ENCODE measurements around the gene CRAMP1. TPM values are rescaled to one million over a fixed set of nuclear protein-coding genes. Genes with fewer than 3 reads are reported as not detected.
A peak's percentile ranks its signal among the peaks of the same experiment; 100 is the strongest.
"Not testable (repeated sequence)": the region's sequence is repeated elsewhere in the genome, so short reads cannot be mapped to it uniquely, and the experiment has no call there.

Gene CRAMP1
- polyA plus RNA-seq, 12 donors, result 12.0 to 37.0 (median 14.9) TPM; not detected in 1

- DNase-seq, result no peak
These were observed 96.6 kb downstream of the CRAMP1 start for GRCh38 chr16:1708768-1709180.

- DNase-seq, result no peak
These were observed 97.2 kb downstream of the CRAMP1 start for GRCh38 chr16:1709356-1709755.

DNA sequence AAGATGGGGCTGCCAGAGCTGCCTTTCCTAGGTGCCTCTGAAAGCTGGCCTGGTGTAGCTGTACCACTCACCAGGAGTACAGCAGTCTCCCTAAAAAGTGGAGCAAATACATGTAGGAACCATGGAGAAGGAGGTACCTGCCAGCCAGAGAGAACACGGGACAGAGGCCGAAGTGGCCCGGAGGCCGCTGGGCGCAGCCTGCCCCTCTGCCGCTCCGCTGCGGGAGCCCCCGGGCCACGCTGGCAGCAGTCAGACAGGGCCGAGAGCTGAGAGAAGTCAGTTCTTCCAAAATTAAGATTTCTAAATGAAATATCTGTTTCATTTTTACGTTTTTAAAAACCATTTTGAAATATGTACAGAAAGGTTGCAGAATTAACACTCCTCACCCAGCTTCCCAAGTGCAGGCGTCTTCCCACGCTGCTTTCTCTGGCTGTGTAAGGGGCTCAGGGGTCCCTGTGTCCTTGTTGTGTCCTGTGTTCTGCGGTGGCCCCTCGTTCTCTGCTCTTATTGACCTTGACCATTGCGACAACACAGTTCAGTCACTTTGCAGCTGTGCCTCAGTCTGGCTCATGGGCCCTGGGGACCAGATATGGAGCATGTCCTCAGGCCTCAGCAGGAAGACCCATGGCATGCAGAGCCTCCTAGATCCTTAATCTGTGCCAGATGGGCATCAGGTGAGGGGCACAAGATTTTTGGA, 98.8 kb downstream of the CRAMP1 start:
- no peak for DNase-seq

DNA sequence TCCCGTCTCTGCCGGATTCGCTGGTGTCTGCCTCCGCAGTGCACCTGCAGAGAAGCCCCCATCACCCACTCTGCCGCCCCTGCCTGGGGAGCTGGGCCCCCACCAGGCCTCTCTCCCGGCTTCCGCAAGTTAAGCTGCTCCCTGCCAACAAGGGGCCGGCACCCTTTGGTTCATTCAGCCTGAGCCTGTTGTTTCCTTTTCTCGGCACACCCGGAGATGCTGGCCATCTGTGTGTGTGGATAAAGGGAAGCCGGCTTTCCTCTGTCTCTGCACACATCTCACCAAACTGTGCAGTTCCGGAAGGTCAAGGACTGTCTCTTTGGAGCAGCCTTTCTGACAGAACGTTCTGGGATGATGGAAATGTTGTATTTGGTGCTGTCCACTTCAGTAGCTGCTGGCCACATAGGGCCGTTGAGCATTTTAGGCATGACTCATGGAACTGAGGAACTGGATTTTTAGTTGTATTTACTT, 100.7 kb downstream of the CRAMP1 start:
- DNase-seq, result no peak

- no peak for DNase-seq
These were observed 101.2 kb downstream of the CRAMP1 start for GRCh38 chr16:1713331-1713730.

DNA sequence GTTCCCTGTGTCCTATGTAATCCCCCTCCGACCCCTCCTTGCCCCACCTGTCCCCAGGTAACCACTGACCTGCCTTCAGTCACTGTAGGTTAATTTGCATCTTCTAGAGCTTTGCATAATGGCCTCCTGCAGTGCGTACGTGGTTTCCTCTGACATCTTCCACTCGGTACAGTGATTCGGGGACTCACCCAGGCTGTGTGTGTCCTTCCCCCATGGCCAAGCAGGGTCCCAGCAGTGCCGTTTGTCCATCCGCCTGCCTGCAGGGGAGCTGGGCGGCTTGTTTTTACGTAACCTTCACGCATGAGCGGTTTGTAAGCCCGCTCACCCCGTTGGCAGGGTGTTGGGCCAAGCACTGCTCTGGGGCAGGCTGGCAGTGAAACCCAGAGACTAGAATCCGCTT, 101.8 kb downstream of the CRAMP1 start:
- no peak for DNase-seq

DNA sequence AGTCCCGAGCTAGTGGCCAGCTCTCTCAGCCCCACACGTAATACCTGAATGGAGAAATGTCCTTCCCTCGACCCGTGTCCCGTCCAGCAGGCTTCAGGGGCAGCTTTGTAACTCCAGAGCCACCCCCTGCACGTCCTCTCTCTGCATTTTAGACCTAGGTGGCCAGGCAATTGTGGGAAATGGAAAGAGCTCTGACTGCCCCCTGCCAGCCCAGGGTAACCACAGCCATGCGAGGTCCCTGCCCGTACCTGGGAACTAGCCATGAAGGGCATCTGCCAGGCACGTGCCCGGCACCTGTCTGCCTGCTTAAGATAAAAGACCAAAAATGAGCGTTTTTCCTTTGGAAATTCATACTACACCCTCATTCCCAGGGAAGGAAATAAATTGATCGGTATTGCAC, 103.1 kb downstream of the CRAMP1 start:
- no peak for DNase-seq

DNA sequence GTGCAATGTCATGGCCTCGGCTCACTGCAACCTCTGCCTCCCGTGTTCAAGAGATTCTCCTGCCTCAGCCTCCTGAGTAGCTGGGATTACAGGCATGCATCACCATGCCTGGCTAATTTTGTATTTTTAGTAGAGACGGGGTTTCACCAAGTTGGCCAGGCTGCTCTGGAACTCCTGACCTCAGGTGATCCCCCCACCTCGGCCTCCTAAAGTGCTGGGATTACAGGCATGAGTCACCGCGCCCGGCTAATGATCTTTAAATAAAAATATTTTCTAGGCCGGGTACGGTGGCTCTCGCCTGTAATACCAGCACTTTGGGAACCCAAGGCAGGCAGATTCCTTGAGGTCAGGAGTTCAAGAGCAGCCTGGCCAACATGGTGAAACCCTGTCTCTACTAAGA, 106.1 kb downstream of the CRAMP1 start:
- not testable (repeated sequence) for DNase-seq

DNA sequence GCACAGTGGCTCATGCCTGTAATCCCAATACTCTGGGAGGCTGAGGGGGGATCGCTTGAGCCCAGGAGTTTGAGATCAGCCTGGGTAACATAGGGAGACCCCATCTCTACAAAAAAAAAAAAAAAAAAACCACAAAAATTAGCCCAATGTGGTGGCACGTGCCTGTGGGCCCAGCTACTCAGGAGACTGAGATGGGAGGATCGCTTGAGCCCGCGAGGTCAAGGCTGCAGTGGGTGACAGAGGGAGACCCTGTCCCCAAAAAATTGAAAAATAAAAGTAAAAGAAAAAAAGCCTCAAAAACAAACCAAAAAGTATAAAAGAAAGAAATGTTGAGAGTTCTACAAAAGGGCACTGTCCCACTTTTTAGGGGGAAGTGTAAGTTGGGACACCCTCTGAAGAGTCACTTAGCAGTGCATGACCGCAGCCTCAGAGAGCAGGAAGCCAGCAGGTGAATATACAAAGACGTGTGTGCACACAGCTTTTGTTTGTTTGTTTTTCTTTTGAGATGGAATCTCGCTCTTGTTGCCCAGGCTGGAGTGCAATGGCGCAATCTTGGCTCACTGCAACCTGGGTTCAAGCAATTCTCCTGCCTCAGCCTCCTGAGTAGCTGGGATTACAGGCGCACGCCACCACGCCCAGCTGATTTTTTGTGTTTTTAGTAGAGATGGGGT, 107.5 kb downstream of the CRAMP1 start:
- DNase-seq, result not testable (repeated sequence)

GRCh38 chr16:1721372-1721771, 109.2 kb downstream of the CRAMP1 start:
- DNase-seq, result no peak

DNA sequence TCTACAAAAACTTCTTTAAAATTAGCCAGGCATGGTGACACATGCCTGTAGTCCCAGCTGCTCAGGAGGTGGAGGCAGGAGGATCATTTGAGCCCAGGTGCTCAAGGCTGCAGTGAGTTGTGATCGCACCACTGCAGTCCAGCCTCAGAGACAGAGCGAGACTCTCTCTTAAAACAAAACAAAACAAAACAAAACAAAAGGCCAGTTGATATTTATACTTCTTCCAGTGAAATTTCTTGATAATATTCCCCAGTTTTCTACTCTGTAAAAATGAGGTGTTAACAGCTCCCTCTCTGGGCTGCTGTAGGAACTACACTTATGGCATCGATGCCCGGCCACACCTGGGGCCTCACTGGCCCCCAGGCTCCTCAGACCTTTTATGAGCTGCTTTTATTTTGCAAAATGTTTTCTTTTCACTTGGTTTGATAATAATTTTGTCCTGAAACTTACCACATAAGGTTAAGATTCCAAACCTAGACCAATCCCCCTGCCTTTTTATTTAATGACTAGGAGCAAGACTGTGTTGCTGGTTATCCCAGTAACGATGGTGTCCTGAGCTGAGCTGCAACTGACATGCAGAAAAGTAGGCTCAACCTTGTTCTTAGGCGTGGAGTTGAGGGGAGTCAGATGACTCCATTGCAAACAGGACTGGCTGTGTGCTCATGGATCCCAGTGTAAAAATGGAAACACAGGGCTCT, 111.4 kb downstream of the CRAMP1 start:
- DNase-seq, result peak; percentile 24

- DNase-seq, result no peak
These were observed 112.3 kb downstream of the CRAMP1 start for GRCh38 chr16:1724491-1724890.

GRCh38 chr16:1726661-1727502, 114.7 kb downstream of the CRAMP1 start:
- no peak for DNase-seq

Other genes with a start within 250 kb of the CRAMP1 start
- gene UNKL, start 197.7 kb upstream of the CRAMP1 start, polyA plus RNA-seq (ENCODE audit: insufficient read length in 12 of 12), result 10 to 100 TPM in 5 of 12 donors, 1 to 10 TPM in 6, not detected in 1; 6.1 to 20.1 (median 8.4) TPM
- 10 to 100 TPM in 7 of 12 donors, 1 to 10 TPM in 4, not detected in 1; 7.8 to 12.7 (median 11.0) TPM for gene UQCC4, start 191.6 kb upstream of the CRAMP1 start, polyA plus RNA-seq (ENCODE audit: insufficient read length in 12 of 12)
- gene PERCC1, start 181.3 kb upstream of the CRAMP1 start, polyA plus RNA-seq (ENCODE audit: insufficient read length in 12 of 12), result under 1 TPM in 4 of 12 donors, not detected in 8; 0.20 to 0.33 (median 0.25) TPM
- 1 to 10 TPM in 7 of 12 donors, under 1 TPM in 3, not detected in 2; 0.61 to 3.3 (median 1.8) TPM for gene CCDC154, start 167.8 kb upstream of the CRAMP1 start, polyA plus RNA-seq (ENCODE audit: insufficient read length in 12 of 12)
- gene CLCN7, start 137.3 kb upstream of the CRAMP1 start, polyA plus RNA-seq (ENCODE audit: insufficient read length in 12 of 12), result 10 to 100 TPM in 11 of 12 donors, not detected in 1; 12.5 to 36.6 (median 24.0) TPM
- gene PTX4, start 123.4 kb upstream of the CRAMP1 start, polyA plus RNA-seq (ENCODE audit: insufficient read length in 12 of 12), result 1 to 10 TPM in 1 of 12 donors, under 1 TPM in 9, not detected in 2; 0.32 to 1.1 (median 0.49) TPM
- gene TELO2, start 119.0 kb upstream of the CRAMP1 start, polyA plus RNA-seq (ENCODE audit: insufficient read length in 12 of 12), result 10 to 100 TPM in 11 of 12 donors, not detected in 1; 14.7 to 53.4 (median 22.8) TPM
- 10 to 100 TPM in 10 of 12 donors, 1 to 10 TPM in 1, not detected in 1; 8.7 to 15.9 (median 12.8) TPM for gene TMEM204, start 78.7 kb upstream of the CRAMP1 start, polyA plus RNA-seq (ENCODE audit: insufficient read length in 12 of 12)
- gene IFT140, start 288 bp upstream of the CRAMP1 start, polyA plus RNA-seq (ENCODE audit: insufficient read length in 12 of 12), result 10 to 100 TPM in 6 of 12 donors, 1 to 10 TPM in 5, not detected in 1; 7.3 to 23.5 (median 10.8) TPM
- 10 to 100 TPM in 11 of 12 donors, not detected in 1; 39.0 to 67.5 (median 48.1) TPM for gene JPT2, start 65.9 kb downstream of the CRAMP1 start, polyA plus RNA-seq (ENCODE audit: insufficient read length in 12 of 12)
- gene MAPK8IP3, start 93.8 kb downstream of the CRAMP1 start, polyA plus RNA-seq (ENCODE audit: insufficient read length in 12 of 12), result 100 to 1,000 TPM in 1 of 12 donors, 10 to 100 TPM in 10, not detected in 1; 27.6 to 108 (median 42.7) TPM
- gene NME3, start 159.2 kb downstream of the CRAMP1 start, polyA plus RNA-seq (ENCODE audit: insufficient read length in 12 of 12), result 10 to 100 TPM in 11 of 12 donors, not detected in 1; 12.3 to 40.2 (median 14.8) TPM
- gene EME2, start 160.4 kb downstream of the CRAMP1 start, polyA plus RNA-seq (ENCODE audit: insufficient read length in 12 of 12), result 10 to 100 TPM in 1 of 12 donors, 1 to 10 TPM in 10, not detected in 1; 4.4 to 13.3 (median 6.4) TPM
- 10 to 100 TPM in 11 of 12 donors, not detected in 1; 31.3 to 85.2 (median 41.3) TPM for gene MRPS34, start 160.8 kb downstream of the CRAMP1 start, polyA plus RNA-seq (ENCODE audit: insufficient read length in 12 of 12)
- 10 to 100 TPM in 11 of 12 donors, not detected in 1; 16.2 to 30.8 (median 22.0) TPM for gene SPSB3, start 170.2 kb downstream of the CRAMP1 start, polyA plus RNA-seq (ENCODE audit: insufficient read length in 12 of 12)
- 10 to 100 TPM in 11 of 12 donors, not detected in 1; 30.4 to 52.7 (median 33.3) TPM for gene NUBP2, start 170.6 kb downstream of the CRAMP1 start, polyA plus RNA-seq (ENCODE audit: insufficient read length in 12 of 12)
- gene IGFALS, start 181.3 kb downstream of the CRAMP1 start, polyA plus RNA-seq (ENCODE audit: insufficient read length in 12 of 12), result under 1 TPM in 10 of 12 donors, not detected in 2; 0.10 to 0.87 (median 0.21) TPM
- gene HAGH, start 214.5 kb downstream of the CRAMP1 start, polyA plus RNA-seq (ENCODE audit: insufficient read length in 12 of 12), result 10 to 100 TPM in 11 of 12 donors, not detected in 1; 27.4 to 49.0 (median 31.7) TPM
- gene FAHD1, start 214.8 kb downstream of the CRAMP1 start, polyA plus RNA-seq (ENCODE audit: insufficient read length in 12 of 12), result 10 to 100 TPM in 11 of 12 donors, not detected in 1; 13.6 to 24.4 (median 18.0) TPM

All from muscle of arm (tissue), 12 donors.